ENCODE results near the gene HOOK1.

Gene HOOK1

GRCh38 chr1:59814901-59815825, at the start of gene HOOK1:
Gene HOOK1 (plus strand): TSS chr1:59814949. CDS start chr1:59815118, 169 bp downstream.
- H3K27me3 ChIP-seq (ENCODE audit: control insufficient read depth in 5 of 5, insufficient read depth in 4 of 5, low read length in 5 of 5): peaks cover 3 to 22% (median 17%) of the 10 kb centered on the region in 5 donors
- peaks cover 0 to 13% (median 10%) of the 10 kb centered on the region in 5 donors for H3K4me1 ChIP-seq (ENCODE audit: control insufficient read depth in 5 of 5, insufficient read depth in 5 of 5, low read length in 5 of 5)
- H3K36me3 ChIP-seq (ENCODE audit: control insufficient read depth in 5 of 5, insufficient read depth in 5 of 5, low read length in 5 of 5): no peaks in the 10 kb centered on the region
- no peak within 1 kb of the TSS for H3K9ac ChIP-seq (ENCODE audit: low read length in 5 of 5)
- H3K4me3 ChIP-seq (ENCODE audit: low read depth in 1 of 5, low read length in 5 of 5): peak within 1 kb of the TSS in 3 of 5 donors; percentile 24 to 58 (median 56)
- no peaks in the 10 kb centered on the region for H3K9me3 ChIP-seq (ENCODE audit: control insufficient read depth in 5 of 5, low read length in 5 of 5)
- H3K27ac ChIP-seq (ENCODE audit: low read depth, low read length): no peak within 1 kb of the TSS

GRCh38 chr1:59765011-59765730, 49.6 kb upstream of the HOOK1 start:
- H3K9me3 ChIP-seq (ENCODE audit: control insufficient read depth in 5 of 5, low read length in 5 of 5): no peaks in the 10 kb centered on the region
- no peaks in the 10 kb centered on the region for H3K36me3 ChIP-seq (ENCODE audit: control insufficient read depth in 5 of 5, insufficient read depth in 5 of 5, low read length in 5 of 5)
- H3K9ac ChIP-seq (ENCODE audit: low read length in 5 of 5): no peak overlapping the region
- no peak overlapping the region for H3K4me3 ChIP-seq (ENCODE audit: low read depth in 1 of 5, low read length in 5 of 5)
- no peak overlapping the region for H3K27ac ChIP-seq (ENCODE audit: low read depth, low read length)
- no peaks in the 10 kb centered on the region for H3K27me3 ChIP-seq (ENCODE audit: control insufficient read depth in 5 of 5, insufficient read depth in 4 of 5, low read length in 5 of 5)
- no peaks in the 10 kb centered on the region for H3K4me1 ChIP-seq (ENCODE audit: control insufficient read depth in 5 of 5, insufficient read depth in 5 of 5, low read length in 5 of 5)

GRCh38 chr1:59766227-59766855, 48.4 kb upstream of the HOOK1 start:
- Histone ChIP-seq H3K9me3 (ENCODE audit: control insufficient read depth in 5 of 5, low read length in 5 of 5) (no peaks in the 10 kb centered on the region), H3K9ac (ENCODE audit: low read length in 5 of 5) (no peak overlapping the region), H3K27ac (ENCODE audit: low read depth, low read length) (no peak overlapping the region), H3K27me3 (ENCODE audit: control insufficient read depth in 5 of 5, insufficient read depth in 4 of 5, low read length in 5 of 5) (no peaks in the 10 kb centered on the region), H3K4me1 (ENCODE audit: control insufficient read depth in 5 of 5, insufficient read depth in 5 of 5, low read length in 5 of 5) (no peaks in the 10 kb centered on the region), H3K4me3 (ENCODE audit: low read depth in 1 of 5, low read length in 5 of 5) (no peak overlapping the region), H3K36me3 (ENCODE audit: control insufficient read depth in 5 of 5, insufficient read depth in 5 of 5, low read length in 5 of 5) (no peaks in the 10 kb centered on the region)

DNA sequence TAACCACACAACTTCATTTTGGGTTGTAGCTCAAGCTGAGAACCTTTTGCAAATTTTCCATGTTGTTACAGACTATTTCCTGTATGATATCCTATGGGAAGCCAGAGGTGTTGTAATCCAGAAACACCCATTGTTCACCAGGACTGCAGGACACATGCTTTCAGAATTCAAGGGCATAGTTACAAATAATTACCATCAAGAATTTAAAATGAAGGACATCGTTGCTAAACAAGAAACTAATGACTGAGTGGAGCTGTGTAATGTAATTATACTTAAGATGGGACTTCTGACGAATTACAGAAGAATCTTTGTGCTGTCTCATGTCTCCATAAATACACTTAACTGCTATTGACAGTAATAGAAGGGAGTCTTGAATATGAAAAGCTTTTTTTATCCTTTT, 47.6 kb upstream of the HOOK1 start:
- no peaks in the 10 kb centered on the region for H3K4me1 ChIP-seq (ENCODE audit: control insufficient read depth in 5 of 5, insufficient read depth in 5 of 5, low read length in 5 of 5)
- no peak overlapping the region for H3K4me3 ChIP-seq (ENCODE audit: low read depth in 1 of 5, low read length in 5 of 5)
- H3K27ac ChIP-seq (ENCODE audit: low read depth, low read length): no peak overlapping the region
- no peaks in the 10 kb centered on the region for H3K9me3 ChIP-seq (ENCODE audit: control insufficient read depth in 5 of 5, low read length in 5 of 5)
- H3K36me3 ChIP-seq (ENCODE audit: control insufficient read depth in 5 of 5, insufficient read depth in 5 of 5, low read length in 5 of 5): no peaks in the 10 kb centered on the region
- H3K27me3 ChIP-seq (ENCODE audit: control insufficient read depth in 5 of 5, insufficient read depth in 4 of 5, low read length in 5 of 5): no peaks in the 10 kb centered on the region
- no peak overlapping the region for H3K9ac ChIP-seq (ENCODE audit: low read length in 5 of 5)

- no peaks in the 10 kb centered on the region for H3K4me1 ChIP-seq (ENCODE audit: control insufficient read depth in 5 of 5, insufficient read depth in 5 of 5, low read length in 5 of 5)
- no peak overlapping the region for H3K9ac ChIP-seq (ENCODE audit: low read length in 5 of 5)
- no peak overlapping the region for H3K27ac ChIP-seq (ENCODE audit: low read depth, low read length)
- H3K27me3 ChIP-seq (ENCODE audit: control insufficient read depth in 5 of 5, insufficient read depth in 4 of 5, low read length in 5 of 5): no peaks in the 10 kb centered on the region
- no peaks in the 10 kb centered on the region for H3K36me3 ChIP-seq (ENCODE audit: control insufficient read depth in 5 of 5, insufficient read depth in 5 of 5, low read length in 5 of 5)
- H3K9me3 ChIP-seq (ENCODE audit: control insufficient read depth in 5 of 5, low read length in 5 of 5): no peaks in the 10 kb centered on the region
- no peak overlapping the region for H3K4me3 ChIP-seq (ENCODE audit: low read depth in 1 of 5, low read length in 5 of 5)
Measured at GRCh38 chr1:59768792-59769735, 45.7 kb upstream of the HOOK1 start.

GRCh38 chr1:59769736-59770095, 45.0 kb upstream of the HOOK1 start:
- Histone ChIP-seq H3K9ac (ENCODE audit: low read length in 5 of 5) (no peak overlapping the region), H3K4me3 (ENCODE audit: low read depth in 1 of 5, low read length in 5 of 5) (no peak overlapping the region), H3K27me3 (ENCODE audit: control insufficient read depth in 5 of 5, insufficient read depth in 4 of 5, low read length in 5 of 5) (no peaks in the 10 kb centered on the region), H3K36me3 (ENCODE audit: control insufficient read depth in 5 of 5, insufficient read depth in 5 of 5, low read length in 5 of 5) (no peaks in the 10 kb centered on the region), H3K9me3 (ENCODE audit: control insufficient read depth in 5 of 5, low read length in 5 of 5) (no peaks in the 10 kb centered on the region), H3K4me1 (ENCODE audit: control insufficient read depth in 5 of 5, insufficient read depth in 5 of 5, low read length in 5 of 5) (no peaks in the 10 kb centered on the region), H3K27ac (ENCODE audit: low read depth, low read length) (no peak overlapping the region)

DNA sequence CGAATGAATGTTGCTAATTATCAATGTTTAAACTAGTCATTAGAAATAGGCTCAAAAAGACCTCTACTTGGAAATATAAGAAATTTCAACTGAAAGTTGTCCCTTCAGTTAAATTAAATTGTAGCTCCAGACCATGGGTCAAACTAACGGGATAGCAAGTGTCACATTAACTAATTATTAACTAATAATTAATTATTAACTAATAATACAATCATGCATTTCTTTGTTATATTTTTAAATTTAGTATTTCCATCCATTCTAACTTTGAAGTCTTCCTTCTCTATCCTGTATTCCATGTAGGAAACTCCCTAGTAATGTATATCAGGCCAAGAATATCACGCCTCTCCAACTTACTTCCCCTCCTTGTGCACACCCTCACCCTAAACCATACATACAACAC, 43.4 kb upstream of the HOOK1 start:
- Histone ChIP-seq H3K4me3 (ENCODE audit: low read depth in 1 of 5, low read length in 5 of 5) (no peak overlapping the region), H3K36me3 (ENCODE audit: control insufficient read depth in 5 of 5, insufficient read depth in 5 of 5, low read length in 5 of 5) (no peaks in the 10 kb centered on the region), H3K27ac (ENCODE audit: low read depth, low read length) (no peak overlapping the region), H3K9ac (ENCODE audit: low read length in 5 of 5) (no peak overlapping the region), H3K27me3 (ENCODE audit: control insufficient read depth in 5 of 5, insufficient read depth in 4 of 5, low read length in 5 of 5) (no peaks in the 10 kb centered on the region), H3K9me3 (ENCODE audit: control insufficient read depth in 5 of 5, low read length in 5 of 5) (no peaks in the 10 kb centered on the region), H3K4me1 (ENCODE audit: control insufficient read depth in 5 of 5, insufficient read depth in 5 of 5, low read length in 5 of 5) (no peaks in the 10 kb centered on the region)

GRCh38 chr1:59775480-59775879, 39.3 kb upstream of the HOOK1 start:
- H3K9ac ChIP-seq (ENCODE audit: low read length in 5 of 5): no peak overlapping the region
- H3K4me3 ChIP-seq (ENCODE audit: low read depth in 1 of 5, low read length in 5 of 5): no peak overlapping the region
- peaks cover 0 to 12% (median 0%) of the 10 kb centered on the region in 5 donors for H3K4me1 ChIP-seq (ENCODE audit: control insufficient read depth in 5 of 5, insufficient read depth in 5 of 5, low read length in 5 of 5)
- no peaks in the 10 kb centered on the region for H3K27me3 ChIP-seq (ENCODE audit: control insufficient read depth in 5 of 5, insufficient read depth in 4 of 5, low read length in 5 of 5)
- H3K27ac ChIP-seq (ENCODE audit: low read depth, low read length): no peak overlapping the region
- H3K36me3 ChIP-seq (ENCODE audit: control insufficient read depth in 5 of 5, insufficient read depth in 5 of 5, low read length in 5 of 5): no peaks in the 10 kb centered on the region
- no peaks in the 10 kb centered on the region for H3K9me3 ChIP-seq (ENCODE audit: control insufficient read depth in 5 of 5, low read length in 5 of 5)

GRCh38 chr1:59776960-59777852, 37.5 kb upstream of the HOOK1 start:
- H3K4me3 ChIP-seq (ENCODE audit: low read depth in 1 of 5, low read length in 5 of 5): no peak overlapping the region
- peaks cover 0 to 12% (median 0%) of the 10 kb centered on the region in 5 donors for H3K4me1 ChIP-seq (ENCODE audit: control insufficient read depth in 5 of 5, insufficient read depth in 5 of 5, low read length in 5 of 5)
- no peaks in the 10 kb centered on the region for H3K9me3 ChIP-seq (ENCODE audit: control insufficient read depth in 5 of 5, low read length in 5 of 5)
- H3K27ac ChIP-seq (ENCODE audit: low read depth, low read length): no peak overlapping the region
- no peaks in the 10 kb centered on the region for H3K36me3 ChIP-seq (ENCODE audit: control insufficient read depth in 5 of 5, insufficient read depth in 5 of 5, low read length in 5 of 5)
- no peaks in the 10 kb centered on the region for H3K27me3 ChIP-seq (ENCODE audit: control insufficient read depth in 5 of 5, insufficient read depth in 4 of 5, low read length in 5 of 5)
- H3K9ac ChIP-seq (ENCODE audit: low read length in 5 of 5): no peak overlapping the region

Measured in subcutaneous abdominal adipose tissue (tissue), 5 donors.